ENCODE results near the gene MTSS2. TPM values are rescaled to one million over a fixed set of nuclear protein-coding genes. Genes with fewer than 3 reads are reported as not detected.

MTSS2 gene
- total and polyA plus RNA-seq, 2 of the 4 experiments (the other 2 are of a cell fraction), result 9.1 to 86.2 TPM

DNA sequence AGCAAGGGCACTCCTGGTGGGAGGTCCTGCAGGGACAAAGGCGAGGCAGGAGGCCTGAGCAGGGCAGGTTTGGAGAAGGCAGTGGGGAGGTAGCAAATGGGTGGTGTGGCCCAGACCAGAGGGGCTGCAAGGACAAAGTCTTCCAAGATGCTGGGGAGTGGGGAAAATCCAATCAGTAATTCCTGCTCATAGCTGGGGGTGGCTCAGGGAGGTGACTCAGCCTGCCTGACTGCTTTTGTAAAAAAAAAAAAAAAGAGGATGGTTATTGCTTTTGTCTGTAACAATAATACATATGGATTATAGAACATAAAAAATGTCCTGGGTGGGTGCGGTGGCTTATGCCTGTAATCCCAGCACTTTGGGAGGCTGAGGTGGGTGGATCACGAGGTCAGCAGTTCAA, 34.3 kb downstream of the MTSS2 start:
- H3K4me3 ChIP-seq (ENCODE audit: insufficient read depth, low read depth, low read length), result no peak overlapping the region
- intact Hi-C loops (cut with micrococcal nuclease), result loop anchor here (5.0 kb wide), 2 partner anchors 79 to 269 kb away; no protein-coding TSS in a partner anchor
- no TSS peak for BruUV-seq (replicated peaks)
- H4K20me1 ChIP-seq (ENCODE audit: insufficient read depth, low read length), result no peaks in the 10 kb centered on the region
- H4K5ac ChIP-seq (ENCODE audit: low read depth, low read length), result peak overlapping the region; percentile 43; the same call in 1 of the 2 replicates
- DNase-seq, result peak; percentile 38
- no peaks in the 10 kb centered on the region for H3K9me3 ChIP-seq (ENCODE audit: control insufficient read depth, insufficient read depth, low read length)
- H3K9ac ChIP-seq (ENCODE audit: low read depth, low read length), result no peak overlapping the region
- no peak overlapping the region for H4K91ac ChIP-seq (ENCODE audit: insufficient read depth, low read depth, low read length)
- dilution Hi-C loops (cut with HindIII; ENCODE audit: low sequenced_read_pairs, unreplicated experiment), result no loop called here
- peak overlapping the region in 1 of 2 experiments; percentile 49; a peak in 1 of 4 replicates for H4K8ac ChIP-seq (ENCODE audit: low read depth in 2 of 2, low read length in 2 of 2)
- WGBS, 2 experiments (ENCODE audit: extremely low coverage in 2 of 2, insufficient read length in 1 of 2), result no CpG with 5 or more reads among the region's 3 CpGs
- H2BK15ac ChIP-seq (ENCODE audit: low read depth, low read length), result peak overlapping the region; percentile 87; the same call in 2 of the 3 replicates
- H3K79me1 ChIP-seq (ENCODE audit: low read depth in 1 of 2, low read length in 2 of 2), result no peaks in the 10 kb centered on the region
- H3K36me3 ChIP-seq (ENCODE audit: control insufficient read depth, insufficient read depth, low read length), result no peaks in the 10 kb centered on the region
- H3K9me1 ChIP-seq (ENCODE audit: insufficient read depth, low read length), result no peaks in the 10 kb centered on the region; the same call in 1 of the 2 replicates
- no peak overlapping the region for H3K4me2 ChIP-seq (ENCODE audit: low read depth, low read length)
- in situ Hi-C loops (cut with MboI; ENCODE audit: low sequenced_read_pairs), result loop anchor here (5.0 kb wide), 2 partner anchors 79 to 119 kb away; no protein-coding TSS in a partner anchor
- peak overlapping the region; percentile 88 for H2AK5ac ChIP-seq (ENCODE audit: low read depth, low read length)
- H2AFZ ChIP-seq (replicated peaks; ENCODE audit: low read length, poor library complexity), result peak overlapping the region; percentile 73
- H3K14ac ChIP-seq (replicated peaks; ENCODE audit: low read depth, low read length), result peak overlapping the region; percentile 82; the same call in 1 of the 2 replicates
- H3K27ac ChIP-seq (ENCODE audit: insufficient read depth, low read length), result no peak overlapping the region
- 0 out of 2 replicates have a peak overlapping the region, but pooled peaks have one; percentile 14 for H3K23ac ChIP-seq (ENCODE audit: low read depth, low read length)
- H2BK20ac ChIP-seq (ENCODE audit: low read depth, low read length), result peak overlapping the region; percentile 63; the same call in 1 of the 2 replicates
- CTCF ChIA-PET, result no interaction called here
- peaks cover 3% of the 10 kb centered on the region for H3K4me1 ChIP-seq (ENCODE audit: control insufficient read depth, insufficient read depth, low read length)
- H3K4ac ChIP-seq (ENCODE audit: low read depth, low read length), result peak overlapping the region; percentile 48
- no peaks in the 10 kb centered on the region for H3K27me3 ChIP-seq (ENCODE audit: control insufficient read depth, insufficient read depth, low read length)
- H3K18ac ChIP-seq (ENCODE audit: low read depth, low read length), result no peak overlapping the region
- POLR2A ChIA-PET (ENCODE audit: unreplicated experiment), result no interaction called here
- no peak overlapping the region for H2BK5ac ChIP-seq (ENCODE audit: low read depth, low read length, poor library complexity, severe bottlenecking)
- H2BK120ac ChIP-seq (ENCODE audit: low read depth, low read length), result peak overlapping the region; percentile 68; the same call in 1 of the 2 replicates
- H2AK9ac ChIP-seq (replicated peaks; ENCODE audit: low read depth, low read length, poor library complexity), result peak overlapping the region; percentile 11
- peak; percentile 13; the same call in 1 of the 2 replicates for ATAC-seq (ENCODE audit: low read depth)
- TF ChIP-seq CHD1 (IDR thresholded peaks at IDR 0.05; ENCODE audit: low read depth, low read length) (no peak), FOS (IDR thresholded peaks at IDR 0.05; ENCODE audit: low read depth, low read length) (peak; percentile 10; the same call in 1 of the 2 replicates), SMC3 (IDR thresholded peaks at IDR 0.05; ENCODE audit: low read depth, low read length) (no peak), CEBPB (IDR thresholded peaks at IDR 0.05; ENCODE audit: low read depth, low read length) (no peak), BHLHE40 (IDR thresholded peaks at IDR 0.05; ENCODE audit: low read depth, low read length) (no peak)
- TF ChIP-seq, protein P1, sequence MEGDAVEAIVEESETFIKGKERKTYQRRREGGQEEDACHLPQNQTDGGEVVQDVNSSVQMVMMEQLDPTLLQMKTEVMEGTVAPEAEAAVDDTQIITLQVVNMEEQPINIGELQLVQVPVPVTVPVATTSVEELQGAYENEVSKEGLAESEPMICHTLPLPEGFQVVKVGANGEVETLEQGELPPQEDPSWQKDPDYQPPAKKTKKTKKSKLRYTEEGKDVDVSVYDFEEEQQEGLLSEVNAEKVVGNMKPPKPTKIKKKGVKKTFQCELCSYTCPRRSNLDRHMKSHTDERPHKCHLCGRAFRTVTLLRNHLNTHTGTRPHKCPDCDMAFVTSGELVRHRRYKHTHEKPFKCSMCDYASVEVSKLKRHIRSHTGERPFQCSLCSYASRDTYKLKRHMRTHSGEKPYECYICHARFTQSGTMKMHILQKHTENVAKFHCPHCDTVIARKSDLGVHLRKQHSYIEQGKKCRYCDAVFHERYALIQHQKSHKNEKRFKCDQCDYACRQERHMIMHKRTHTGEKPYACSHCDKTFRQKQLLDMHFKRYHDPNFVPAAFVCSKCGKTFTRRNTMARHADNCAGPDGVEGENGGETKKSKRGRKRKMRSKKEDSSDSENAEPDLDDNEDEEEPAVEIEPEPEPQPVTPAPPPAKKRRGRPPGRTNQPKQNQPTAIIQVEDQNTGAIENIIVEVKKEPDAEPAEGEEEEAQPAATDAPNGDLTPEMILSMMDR (conservative IDR thresholded peaks at IDR 0.05; ENCODE audit: low read depth, low read length), result no peak
- no peak overlapping the region for H3K56ac ChIP-seq (ENCODE audit: extremely low read depth, insufficient read depth, low read length)

Measured in IMR-90 (cell line).